Stimulated activated naive CD8-positive, alpha-beta T cell treated with anti-CD3 and anti-CD28 coated beads, Interleukin-15, amount 100 ng/mL, for 72 hours (primary cell): Measurements from ENCODE around the gene TRAF3IP1.

ENCODE experiments used
- ATAC-seq: fragments of 150-1000 bp; cut with Tn5 transposase; 2 replicates; pipeline ENCODE4 v1.10.0; 2021; ENCODE audit warnings: mild to moderate bottlenecking, moderate library complexity
- DNase-seq, 2 donors: peaks; one replicate each; pipeline ENCODE4 v3.0.0; 2021 to 2022
- H3K27ac Mint-ChIP-seq, 2 donors: one replicate each; pipeline ENCODE4 v1.8.0; 2022; ENCODE audit warnings: mild to moderate bottlenecking in 2 of 2, mixed read lengths in 2 of 2, moderate library complexity in 2 of 2
- H3K27me3 Mint-ChIP-seq: one replicate; pipeline ENCODE4 v1.8.0; 2022; ENCODE audit warnings: mixed read lengths
- H3K4me1 Mint-ChIP-seq: one replicate; pipeline ENCODE4 v1.8.0; 2022; ENCODE audit warnings: mild to moderate bottlenecking, mixed read lengths
- H3K4me3 Mint-ChIP-seq, 2 donors: one replicate each; pipeline ENCODE4 v1.8.0; 2022; ENCODE audit warnings: mild to moderate bottlenecking in 2 of 2, mixed read lengths in 2 of 2, moderate library complexity in 1 of 2
- H3K9me3 Mint-ChIP-seq, 2 donors: one replicate each; pipeline ENCODE4 v1.8.0; 2022; ENCODE audit warnings: mixed read lengths in 2 of 2

The TRAF3IP1 gene

DNA sequence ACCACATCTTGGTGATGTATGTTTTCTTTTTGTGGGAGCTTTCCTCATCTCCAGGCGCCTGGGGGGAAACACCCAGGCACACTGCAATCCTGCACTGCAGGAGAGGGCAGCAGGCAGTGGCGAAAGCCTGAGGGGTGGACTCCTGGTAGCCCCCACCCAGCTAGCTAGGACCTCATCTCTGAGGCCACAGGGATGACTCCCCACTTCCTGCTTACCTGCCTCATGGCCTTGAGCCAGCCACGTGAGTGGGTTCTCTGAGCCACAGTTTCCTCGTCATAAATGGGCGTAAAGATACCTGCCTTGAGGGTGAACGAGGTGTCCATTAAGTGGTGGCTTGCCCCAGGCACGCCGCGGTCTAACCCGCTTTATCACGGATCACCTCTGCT is 19.1 kb downstream of the TRAF3IP1 start:
- Mint-ChIP-seq H3K9me3 (no peaks in the 10 kb centered on the region), H3K27me3 (no peaks in the 10 kb centered on the region)
- no peak for ATAC-seq

DNA sequence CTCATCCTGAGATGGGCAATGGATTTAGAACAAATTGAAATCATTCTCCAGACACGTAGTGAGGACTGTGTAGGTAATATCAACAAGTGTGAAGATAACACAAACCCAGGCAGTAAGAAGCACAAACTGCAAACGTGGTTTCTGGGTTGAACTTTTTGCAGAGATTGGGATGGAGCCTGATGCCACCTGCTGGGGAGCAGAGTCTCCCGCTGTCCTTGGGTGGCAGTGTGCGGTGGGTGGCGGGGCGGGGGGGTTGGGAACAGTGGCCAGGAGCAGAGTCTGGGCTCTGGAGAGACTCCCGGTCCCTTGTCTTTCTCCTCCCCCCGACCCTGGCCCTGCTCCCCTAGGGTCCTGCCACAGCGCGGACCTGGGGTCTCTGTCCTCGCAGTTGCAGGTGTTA is 19.5 kb downstream of the TRAF3IP1 start:
- H3K4me3 Mint-ChIP-seq, result no peak overlapping the region
- H3K9me3 Mint-ChIP-seq, result no peaks in the 10 kb centered on the region
- H3K27ac Mint-ChIP-seq, result peak overlapping the region in 1 of 2 donors; percentile 61
- ATAC-seq (peak; percentile 35), DNase-seq (no peak)
- peaks cover 11% of the 10 kb centered on the region for H3K4me1 Mint-ChIP-seq
- H3K27me3 Mint-ChIP-seq, result no peaks in the 10 kb centered on the region

More for the DNA sequence above, 19.1 kb downstream of the TRAF3IP1 start:
- H3K27ac Mint-ChIP-seq, result peak overlapping the region in 1 of 2 donors; percentile 61
- H3K4me3 Mint-ChIP-seq, result no peak overlapping the region
- no peak for DNase-seq
- peaks cover 11% of the 10 kb centered on the region for H3K4me1 Mint-ChIP-seq

GRCh38 chr2:238341536-238341935 is 21.2 kb downstream of the TRAF3IP1 start:
- H3K4me1 Mint-ChIP-seq, result peaks cover 11% of the 10 kb centered on the region
- no peak for DNase-seq
- H3K27ac Mint-ChIP-seq, result no peak overlapping the region
- H3K9me3 Mint-ChIP-seq, result no peaks in the 10 kb centered on the region
- no peak overlapping the region for H3K4me3 Mint-ChIP-seq
- ATAC-seq, result no peak
- H3K27me3 Mint-ChIP-seq, result no peaks in the 10 kb centered on the region

- peaks cover 8% of the 10 kb centered on the region for H3K4me1 Mint-ChIP-seq
- ATAC-seq, result no peak
- no peak overlapping the region for H3K4me3 Mint-ChIP-seq
- H3K27me3 Mint-ChIP-seq, result no peaks in the 10 kb centered on the region
- no peaks in the 10 kb centered on the region for H3K9me3 Mint-ChIP-seq
- DNase-seq, result no peak
- H3K27ac Mint-ChIP-seq, result no peak overlapping the region
These were observed 23.7 kb downstream of the TRAF3IP1 start for GRCh38 chr2:238344035-238344434.

DNA sequence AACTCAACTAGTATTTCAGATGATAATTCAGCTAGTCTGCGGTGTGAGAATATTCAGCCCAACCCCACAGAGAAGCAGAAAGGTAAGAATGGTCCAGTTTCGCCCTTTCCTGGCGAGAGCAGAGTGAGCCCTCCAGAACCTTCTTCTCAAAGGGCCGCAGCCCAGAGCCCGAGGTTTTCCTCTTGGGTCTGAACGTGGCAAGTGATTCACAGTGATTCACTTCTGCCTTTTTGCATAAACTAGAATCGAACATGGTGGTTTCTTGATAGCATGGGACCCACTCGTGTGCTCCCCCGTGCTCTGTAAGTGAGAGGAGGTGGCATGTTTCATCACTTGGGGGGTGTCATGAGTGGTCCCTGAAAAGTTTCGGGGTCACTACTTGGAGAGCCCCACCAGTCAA is 24.2 kb downstream of the TRAF3IP1 start:
- ATAC-seq, result no peak
- H3K27me3 Mint-ChIP-seq, result no peaks in the 10 kb centered on the region
- H3K27ac Mint-ChIP-seq, result no peak overlapping the region
- peaks cover 3% of the 10 kb centered on the region for H3K4me1 Mint-ChIP-seq
- no peak for DNase-seq
- no peaks in the 10 kb centered on the region for H3K9me3 Mint-ChIP-seq
- H3K4me3 Mint-ChIP-seq, result no peak overlapping the region

GRCh38 chr2:238345297-238345968 is 25.1 kb downstream of the TRAF3IP1 start:
- Mint-ChIP-seq H3K27ac (peak overlapping the region; percentile 63 to 84), H3K4me1 (no peaks in the 10 kb centered on the region), H3K9me3 (no peaks in the 10 kb centered on the region), H3K4me3 (no peak overlapping the region), H3K27me3 (no peaks in the 10 kb centered on the region)
- no peak for DNase-seq
- no peak for ATAC-seq

GRCh38 chr2:238346544-238346943 is 26.2 kb downstream of the TRAF3IP1 start:
- ATAC-seq (no peak), DNase-seq (no peak)
- H3K4me1 Mint-ChIP-seq, result no peaks in the 10 kb centered on the region
- no peaks in the 10 kb centered on the region for H3K9me3 Mint-ChIP-seq
- H3K27ac Mint-ChIP-seq, result no peak overlapping the region
- H3K27me3 Mint-ChIP-seq, result no peaks in the 10 kb centered on the region
- H3K4me3 Mint-ChIP-seq, result no peak overlapping the region

DNA sequence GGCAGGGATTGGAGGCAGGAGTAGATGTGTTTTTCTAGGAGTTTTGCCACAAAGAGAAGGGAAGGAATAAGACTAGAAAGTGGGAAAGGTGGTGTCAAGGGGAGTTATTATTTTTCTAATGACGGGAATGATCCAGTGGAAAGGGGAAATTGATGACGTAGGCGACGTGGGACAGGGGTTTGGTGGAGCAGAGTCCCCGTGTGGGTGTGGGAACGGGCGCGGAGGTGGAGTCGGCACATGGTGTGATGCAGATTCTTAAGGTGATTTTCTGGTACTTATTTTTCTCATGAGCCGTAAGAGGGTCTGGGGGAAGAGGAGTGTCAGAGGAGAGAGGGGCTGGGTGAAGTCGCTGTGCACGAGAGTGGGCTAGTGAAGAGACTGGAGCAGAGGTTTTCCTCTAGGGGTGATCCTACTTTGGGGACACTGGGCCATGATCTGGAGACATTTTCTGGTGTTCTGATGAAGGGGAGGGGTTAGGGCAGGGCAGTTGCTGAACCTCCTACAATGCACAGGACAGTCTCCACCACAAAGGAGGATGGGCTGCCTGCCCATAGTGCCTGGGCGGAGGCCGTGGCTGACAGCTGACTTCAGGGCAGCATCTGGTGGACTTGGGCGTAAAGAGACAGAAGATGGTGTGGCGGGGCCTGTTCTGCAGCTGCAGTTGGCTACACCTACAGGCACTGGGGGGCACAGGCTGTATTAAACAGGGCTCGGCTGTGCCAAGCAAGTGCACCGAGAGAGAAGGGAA is 30.0 kb downstream of the TRAF3IP1 start:
- H3K9me3 Mint-ChIP-seq, result no peaks in the 10 kb centered on the region
- no peak for ATAC-seq
- H3K27ac Mint-ChIP-seq, result no peak overlapping the region
- DNase-seq, result no peak
- H3K4me3 Mint-ChIP-seq, result no peak overlapping the region
- no peaks in the 10 kb centered on the region for H3K27me3 Mint-ChIP-seq
- H3K4me1 Mint-ChIP-seq, result no peaks in the 10 kb centered on the region

- H3K4me3 Mint-ChIP-seq, result no peak overlapping the region
- H3K27ac Mint-ChIP-seq, result no peak overlapping the region
- H3K4me1 Mint-ChIP-seq, result no peaks in the 10 kb centered on the region
- DNase-seq (no peak), ATAC-seq (no peak)
- H3K9me3 Mint-ChIP-seq, result no peaks in the 10 kb centered on the region
- no peaks in the 10 kb centered on the region for H3K27me3 Mint-ChIP-seq
These were observed 31.0 kb downstream of the TRAF3IP1 start for GRCh38 chr2:238351315-238351714.

- H3K4me1 Mint-ChIP-seq, result no peaks in the 10 kb centered on the region
- H3K9me3 Mint-ChIP-seq, result no peaks in the 10 kb centered on the region
- H3K27me3 Mint-ChIP-seq, result no peaks in the 10 kb centered on the region
- H3K4me3 Mint-ChIP-seq, result no peak overlapping the region
- no peak overlapping the region for H3K27ac Mint-ChIP-seq
- ATAC-seq (no peak), DNase-seq (no peak)
These were observed 32.0 kb downstream of the TRAF3IP1 start for GRCh38 chr2:238352361-238352760.

DNA sequence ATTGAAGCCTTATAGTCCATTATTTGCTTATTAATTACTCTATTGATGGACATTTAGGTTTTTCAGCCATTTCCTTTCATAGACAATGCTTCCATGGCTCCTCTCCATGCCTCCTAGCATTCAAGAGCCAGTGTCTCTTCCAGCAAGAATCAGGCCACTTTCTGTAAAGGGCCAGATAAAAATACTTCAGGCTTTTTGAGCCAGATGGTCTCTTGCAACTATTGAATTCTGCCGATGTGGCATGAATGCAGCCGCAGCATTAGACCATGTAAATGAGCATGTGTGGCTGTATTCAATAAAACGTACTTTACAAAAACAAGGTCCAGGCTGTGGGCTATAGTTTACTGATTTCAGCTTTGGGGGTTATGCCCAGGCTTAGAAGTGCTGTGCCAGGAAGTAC is 38.5 kb downstream of the TRAF3IP1 start:
- Mint-ChIP-seq H3K27ac (peak overlapping the region in 1 of 2 donors; percentile 17), H3K27me3 (no peaks in the 10 kb centered on the region)
- no peak for ATAC-seq

DNA sequence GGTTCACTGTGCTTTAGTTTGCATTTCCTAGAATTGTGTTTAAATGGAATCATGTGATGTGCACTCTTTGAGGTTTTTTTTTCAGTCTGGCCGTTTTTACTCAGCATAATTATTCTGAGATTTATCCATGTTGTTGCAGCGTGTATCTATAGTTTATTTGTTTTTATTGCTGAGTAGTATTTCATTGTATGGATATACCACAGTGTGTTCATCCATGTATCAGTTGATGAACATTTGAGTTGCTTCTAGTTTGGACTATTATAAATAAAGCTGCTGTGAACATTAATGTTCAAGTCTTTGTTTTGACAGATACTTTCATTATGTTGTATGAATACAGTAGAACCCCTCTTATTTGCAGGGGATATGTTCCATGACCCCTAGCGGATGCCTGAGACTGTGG is 39.1 kb downstream of the TRAF3IP1 start:
- H3K4me1 Mint-ChIP-seq, result peaks cover 8% of the 10 kb centered on the region
- H3K27ac Mint-ChIP-seq, result no peak overlapping the region
- no peaks in the 10 kb centered on the region for H3K27me3 Mint-ChIP-seq
- H3K4me3 Mint-ChIP-seq, result no peak overlapping the region
- no peaks in the 10 kb centered on the region for H3K9me3 Mint-ChIP-seq
- DNase-seq, result no peak
- no peak for ATAC-seq

More for the DNA sequence above, 38.5 kb downstream of the TRAF3IP1 start:
- DNase-seq, result no peak
- Mint-ChIP-seq H3K4me3 (no peak overlapping the region), H3K9me3 (no peaks in the 10 kb centered on the region), H3K4me1 (peaks cover 8% of the 10 kb centered on the region)

DNA sequence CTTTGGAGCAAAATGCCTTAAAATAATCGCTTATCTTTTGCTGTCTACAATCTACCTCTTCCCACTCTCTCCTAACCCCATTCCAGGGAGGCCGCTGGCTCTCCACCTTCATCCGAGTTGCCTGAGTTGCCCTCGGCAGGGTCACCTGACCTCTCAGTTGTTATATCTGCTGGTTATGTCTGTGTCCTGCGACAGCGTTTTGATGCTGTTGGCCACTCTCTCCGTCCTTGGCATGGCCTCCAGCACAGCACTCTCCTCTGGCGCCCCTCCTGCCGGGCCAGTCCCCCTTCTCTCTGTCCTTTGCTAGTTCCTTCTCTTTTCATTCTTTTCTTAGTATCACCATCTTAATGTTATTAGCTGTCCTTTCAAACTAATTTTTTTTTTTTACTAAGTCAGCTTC is 41.6 kb downstream of the TRAF3IP1 start:
- peaks cover 8% of the 10 kb centered on the region for H3K4me1 Mint-ChIP-seq
- no peak overlapping the region for H3K4me3 Mint-ChIP-seq
- H3K27me3 Mint-ChIP-seq, result no peaks in the 10 kb centered on the region
- DNase-seq (no peak), ATAC-seq (no peak)
- H3K9me3 Mint-ChIP-seq, result no peaks in the 10 kb centered on the region
- peak overlapping the region in 1 of 2 donors; percentile 36 for H3K27ac Mint-ChIP-seq

DNA sequence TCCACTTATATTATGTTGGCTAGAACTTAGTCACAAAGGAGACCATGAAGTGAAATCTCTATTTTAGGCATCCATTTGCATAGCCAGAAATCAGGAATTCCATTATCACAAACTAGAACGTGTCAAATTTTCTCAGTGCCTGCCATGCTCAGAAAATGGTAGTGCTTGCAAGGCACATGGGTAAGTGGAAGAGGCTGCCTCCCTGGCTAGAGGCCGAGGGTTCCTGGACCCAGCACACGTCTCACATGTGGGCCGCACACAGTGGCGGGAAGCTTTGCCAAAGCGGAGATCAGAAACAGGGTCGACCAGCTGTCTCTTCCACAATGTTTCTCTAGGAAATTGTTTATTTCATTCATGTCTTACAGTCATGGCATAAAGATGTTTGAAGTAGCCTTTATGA is 42.3 kb downstream of the TRAF3IP1 start:
- Mint-ChIP-seq H3K27ac (no peak overlapping the region), H3K4me3 (no peak overlapping the region), H3K9me3 (no peaks in the 10 kb centered on the region), H3K27me3 (no peaks in the 10 kb centered on the region), H3K4me1 (peaks cover 8% of the 10 kb centered on the region)
- ATAC-seq (no peak), DNase-seq (no peak)

DNA sequence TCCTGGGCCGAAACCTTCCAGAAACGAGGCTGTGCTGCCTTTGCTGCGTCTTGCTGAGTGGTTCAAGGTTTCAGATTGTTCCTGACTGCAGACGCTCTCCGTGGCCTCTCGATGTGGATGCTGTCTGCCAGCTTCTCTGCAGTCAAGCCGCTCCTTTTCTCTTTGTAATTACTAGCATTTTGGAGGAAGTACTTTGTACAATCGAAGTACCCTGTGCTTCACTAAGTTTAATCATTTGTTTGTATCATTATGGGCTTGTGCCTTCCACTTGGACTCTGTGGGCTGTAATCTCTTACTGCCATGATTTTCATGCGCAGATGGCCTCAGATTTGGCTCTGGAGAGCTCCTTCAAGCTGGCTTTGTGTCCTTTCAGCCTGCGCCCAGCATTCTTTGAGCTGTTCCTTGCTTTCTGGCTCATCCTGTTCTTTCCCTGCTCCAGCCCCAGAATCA is 49.3 kb downstream of the TRAF3IP1 start:
- H3K9me3 Mint-ChIP-seq, result no peaks in the 10 kb centered on the region
- H3K4me1 Mint-ChIP-seq, result peaks cover 10% of the 10 kb centered on the region
- no peak overlapping the region for H3K4me3 Mint-ChIP-seq
- H3K27ac Mint-ChIP-seq, result no peak overlapping the region
- DNase-seq (no peak), ATAC-seq (no peak)
- no peaks in the 10 kb centered on the region for H3K27me3 Mint-ChIP-seq

DNA sequence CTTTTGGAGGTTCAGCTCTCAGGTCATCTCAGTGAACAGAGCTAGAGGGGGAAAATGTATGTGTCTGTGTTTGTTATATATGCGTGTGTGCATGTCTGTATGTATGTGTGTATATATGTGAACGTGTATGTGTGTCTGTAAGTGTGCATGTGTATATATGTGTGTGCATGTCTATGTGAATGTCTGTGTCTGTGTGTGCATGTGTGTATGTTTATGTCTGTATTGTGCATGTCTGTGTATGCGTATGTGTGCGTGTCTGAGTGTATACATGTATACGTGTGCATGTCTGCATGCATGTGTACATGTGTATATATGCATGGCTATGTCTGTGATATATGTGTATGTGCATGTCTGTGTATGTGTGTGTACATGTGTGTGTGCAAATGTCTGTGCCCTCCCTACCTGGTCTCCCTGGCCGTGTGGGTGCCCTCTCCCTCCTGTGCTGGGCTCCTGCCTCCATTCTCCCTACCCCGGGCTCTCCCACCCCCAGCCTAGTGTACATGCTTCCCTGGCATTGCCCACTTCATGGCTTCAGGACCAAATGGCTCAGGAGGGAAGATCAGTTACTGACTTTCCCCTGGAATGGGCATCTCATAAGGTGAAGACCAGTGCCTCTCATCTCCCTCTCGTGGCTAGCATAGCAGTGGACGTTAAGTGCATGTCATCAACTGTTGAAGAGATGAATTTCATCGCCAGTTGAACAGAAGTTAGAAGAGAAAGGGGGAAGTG is 49.9 kb downstream of the TRAF3IP1 start:
- DNase-seq (no peak), ATAC-seq (no peak)
- H3K27me3 Mint-ChIP-seq, result no peaks in the 10 kb centered on the region
- no peaks in the 10 kb centered on the region for H3K9me3 Mint-ChIP-seq
- peak overlapping the region in 1 of 2 donors; percentile 20 for H3K4me3 Mint-ChIP-seq
- H3K27ac Mint-ChIP-seq, result no peak overlapping the region
- H3K4me1 Mint-ChIP-seq, result peaks cover 10% of the 10 kb centered on the region
